ENCODE results near the gene HOXB3. TPM values are rescaled to one million over a fixed set of nuclear protein-coding genes. Genes with fewer than 3 reads are reported as not detected.

Gene HOXB3
- total RNA-seq, 8 experiments from 2014 or later, result 20.6 to 111 (median 52.1) TPM

GRCh38 chr17:48597778-48598631, 8.0 kb upstream of the HOXB3 start:
- Histone ChIP-seq H3K4me3 (peak overlapping the region; percentile 62 to 91 (median 83)), H3K27ac (peak overlapping the region; percentile 83 to 94), H3K4me1 (replicated peaks in 1 of 2) (peaks cover 42 to 65% of the 10 kb centered on the region in 2 donors)
- in situ Hi-C loops (cut with MboI; ENCODE audit: low pct_unique_long_range_greater_than_20kb in 2 of 9, low sequenced_read_pairs in 9 of 9, unreplicated experiment in 9 of 9), result loop anchor here in 2 of 9 experiments (10.0 kb wide), 1 partner anchor 263 kb away; no protein-coding TSS in a partner anchor
- peak; percentile 32 to 54 (median 45) for ATAC-seq (replicated peaks in 6 of 8)
- WGBS, 10 experiments, result 0 to 15% (median 0%) methylated on average over 1 to 14 of the region's 68 CpGs; no CpG with 5 or more reads in 1 of the 10 experiments

DNA sequence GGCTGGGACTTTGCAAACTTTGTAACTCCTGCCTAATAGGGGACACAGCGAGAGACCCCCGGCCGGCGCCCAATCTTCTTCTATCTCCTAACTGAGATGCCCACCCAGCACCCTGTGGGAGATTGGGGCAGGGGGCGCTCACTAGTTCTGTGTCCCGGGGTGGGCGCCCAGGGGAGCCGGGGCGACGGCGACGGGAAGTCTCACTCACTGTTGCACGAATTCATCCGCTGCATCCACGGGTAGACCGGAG, 7.4 kb upstream of the HOXB3 start:
- in situ Hi-C loops (cut with MboI; ENCODE audit: low pct_unique_long_range_greater_than_20kb in 2 of 9, low sequenced_read_pairs in 9 of 9, unreplicated experiment in 9 of 9), result loop anchor here in 2 of 9 experiments (10.0 kb wide), 1 partner anchor 263 kb away; no protein-coding TSS in a partner anchor
- Histone ChIP-seq H3K27ac (peak overlapping the region; percentile 83 to 94), H3K4me1 (replicated peaks in 1 of 2) (peaks cover 38 to 62% of the 10 kb centered on the region in 2 donors), H3K4me3 (peak overlapping the region; percentile 62 to 91 (median 83))
- WGBS, 10 experiments, result 0% methylated on average over 4 of the region's 16 CpGs; no CpG with 5 or more reads in 9 of the 10 experiments
- ATAC-seq (replicated peaks in 6 of 8), result peak in 1 of 8 experiments; percentile 0

- peaks cover 33 to 57% of the 10 kb centered on the region in 2 donors for H3K4me1 ChIP-seq (replicated peaks in 1 of 2)
- peak in 5 of 8 experiments; percentile 13 to 57 (median 49) for ATAC-seq (replicated peaks in 6 of 8)
- peak overlapping the region; percentile 62 to 91 (median 83) for H3K4me3 ChIP-seq
- peak overlapping the region; percentile 83 to 94 for H3K27ac ChIP-seq
- in situ Hi-C loops (cut with MboI; ENCODE audit: low pct_unique_long_range_greater_than_20kb in 2 of 9, low sequenced_read_pairs in 9 of 9, unreplicated experiment in 9 of 9), result loop anchor here in 2 of 9 experiments (10.0 kb wide), 1 partner anchor 262 kb away; no protein-coding TSS in a partner anchor
- WGBS, 10 experiments, result 0 to 70% (median 7%) methylated on average over 2 to 5 of the region's 26 CpGs; no CpG with 5 or more reads in 5 of the 10 experiments
These were observed 6.9 kb upstream of the HOXB3 start for GRCh38 chr17:48596735-48597527.

DNA sequence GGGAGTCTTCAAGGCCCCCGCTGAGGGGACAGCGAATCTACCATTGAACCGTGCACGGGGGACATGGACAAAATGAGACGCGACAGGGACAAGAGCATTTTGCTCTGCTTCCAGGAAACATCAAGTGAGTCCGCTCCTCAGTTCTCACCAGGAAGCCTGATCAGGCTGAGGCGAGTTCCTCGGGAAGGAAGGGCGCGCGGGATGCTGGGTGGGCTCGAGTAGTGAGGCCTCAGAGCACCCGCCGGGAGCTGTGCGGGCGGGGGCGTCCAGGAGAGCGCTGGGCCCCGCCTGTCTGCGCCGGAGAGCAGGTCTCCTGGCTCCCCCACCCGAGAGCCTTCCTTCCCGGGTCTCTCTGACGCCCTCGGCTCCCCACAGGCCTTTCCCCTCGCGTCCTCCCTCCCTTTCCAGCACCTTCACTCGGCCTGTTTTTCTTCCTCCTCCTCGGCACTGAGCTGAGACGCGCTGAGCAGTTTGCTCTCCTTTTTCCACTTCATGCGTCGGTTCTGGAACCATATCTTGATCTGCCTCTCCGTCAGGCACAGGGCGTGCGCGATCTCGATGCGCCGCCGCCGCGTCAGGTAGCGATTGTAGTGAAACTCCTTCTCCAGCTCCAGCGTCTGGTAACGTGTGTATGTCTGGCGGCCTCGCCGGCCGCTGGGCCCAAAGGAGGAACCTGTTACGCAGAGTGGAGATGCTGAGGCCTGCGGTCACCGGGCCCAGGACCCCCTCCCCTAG, 6.1 kb upstream of the HOXB3 start:
- ATAC-seq (replicated peaks in 6 of 8), result peak in 5 of 8 experiments; percentile 0 to 37 (median 19)
- peak overlapping the region; percentile 83 to 94 for H3K27ac ChIP-seq
- peak overlapping the region; percentile 62 to 91 (median 83) for H3K4me3 ChIP-seq
- in situ Hi-C loops (cut with MboI; ENCODE audit: low pct_unique_long_range_greater_than_20kb in 2 of 9, low sequenced_read_pairs in 9 of 9, unreplicated experiment in 9 of 9), result loop anchor here in 2 of 9 experiments (10.0 kb wide), 1 partner anchor 261 kb away; no protein-coding TSS in a partner anchor
- H3K4me1 ChIP-seq (replicated peaks in 1 of 2), result peaks cover 25 to 51% of the 10 kb centered on the region in 2 donors
- 0 to 93% (median 1%) methylated on average over 2 to 18 of the region's 54 CpGs; no CpG with 5 or more reads in 5 of the 10 experiments for WGBS, 10 experiments

- no peak for ATAC-seq (replicated peaks in 6 of 8)
- Histone ChIP-seq H3K4me3 (peak overlapping the region; percentile 62 to 91 (median 83)), H3K4me1 (replicated peaks in 1 of 2) (peaks cover 24 to 51% of the 10 kb centered on the region in 2 donors), H3K27ac (peak overlapping the region; percentile 90 to 94)
- in situ Hi-C loops (cut with MboI; ENCODE audit: low pct_unique_long_range_greater_than_20kb in 2 of 9, low sequenced_read_pairs in 9 of 9, unreplicated experiment in 9 of 9), result loop anchor here in 2 of 9 experiments (10.0 kb wide), 1 partner anchor 261 kb away; no protein-coding TSS in a partner anchor
- WGBS, 10 experiments, result 0 to 100% (median 37%) methylated on average over 1 to 10 of the region's 25 CpGs; no CpG with 5 or more reads in 1 of the 10 experiments
These were observed 5.4 kb upstream of the HOXB3 start for GRCh38 chr17:48595278-48595999.

- H3K27ac ChIP-seq, result peak overlapping the region; percentile 90 to 94
- ATAC-seq (replicated peaks in 6 of 8), result no peak
- peak overlapping the region; percentile 62 to 91 (median 83) for H3K4me3 ChIP-seq
- in situ Hi-C loops (cut with MboI; ENCODE audit: low pct_unique_long_range_greater_than_20kb in 2 of 9, low sequenced_read_pairs in 9 of 9, unreplicated experiment in 9 of 9), result loop anchor here in 2 of 9 experiments (10.0 kb wide), 1 partner anchor 260 kb away; no protein-coding TSS in a partner anchor
- H3K4me1 ChIP-seq (replicated peaks in 1 of 2), result peaks cover 18 to 52% of the 10 kb centered on the region in 2 donors
- 2 to 94% (median 70%) methylated on average over 1 to 15 of the region's 25 CpGs; no CpG with 5 or more reads in 3 of the 10 experiments for WGBS, 10 experiments
These were observed 4.7 kb upstream of the HOXB3 start for GRCh38 chr17:48594538-48595277.

DNA sequence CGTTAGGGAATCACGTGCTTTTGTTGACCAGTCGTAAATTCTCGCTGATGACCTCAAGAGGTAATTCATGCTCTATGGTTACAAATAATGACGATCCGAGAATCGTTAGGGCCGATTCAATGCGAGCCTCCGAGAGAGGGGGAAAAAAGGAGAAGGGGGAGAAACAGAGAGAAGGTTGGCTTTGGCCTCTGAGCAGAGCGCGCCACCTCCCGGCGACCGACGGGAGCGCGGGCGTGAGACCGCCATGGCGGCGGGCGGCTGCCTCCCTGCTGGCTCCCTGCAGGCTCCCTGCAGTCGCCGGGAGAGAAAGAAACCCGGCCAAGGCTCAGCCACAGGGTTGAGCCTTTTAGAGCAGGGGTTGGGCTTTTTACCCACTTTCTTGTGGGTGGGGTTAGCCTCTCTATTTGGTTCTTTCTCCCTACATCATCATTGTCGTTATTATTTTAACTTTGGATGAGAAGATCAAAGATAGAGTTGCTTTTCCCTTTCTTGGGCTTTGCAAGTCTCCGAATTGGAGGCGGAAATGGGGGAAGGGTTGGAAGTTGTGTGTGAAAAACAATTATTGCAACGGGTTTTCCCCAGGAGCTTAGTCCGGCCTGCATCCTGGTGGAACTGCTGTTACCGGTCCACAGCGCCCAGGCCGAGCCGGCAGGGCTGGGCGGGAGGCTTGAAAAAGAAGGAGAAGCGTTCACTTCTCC, 3.9 kb upstream of the HOXB3 start:
- 0 to 21% (median 3%) methylated on average over 2 to 12 of the region's 37 CpGs; no CpG with 5 or more reads in 6 of the 10 experiments for WGBS, 10 experiments
- ATAC-seq (replicated peaks in 6 of 8), result peak; percentile 38 to 61 (median 48)
- Histone ChIP-seq H3K4me3 (peak overlapping the region; percentile 62 to 91 (median 83)), H3K27ac (peak overlapping the region; percentile 90 to 94), H3K4me1 (replicated peaks in 1 of 2) (peaks cover 11 to 50% of the 10 kb centered on the region in 2 donors)
- in situ Hi-C loops (cut with MboI; ENCODE audit: low pct_unique_long_range_greater_than_20kb in 2 of 9, low sequenced_read_pairs in 9 of 9, unreplicated experiment in 9 of 9), result loop anchor here in 2 of 9 experiments (10.0 kb wide), 1 partner anchor 259 kb away; no protein-coding TSS in a partner anchor

GRCh38 chr17:48593126-48593829, 3.2 kb upstream of the HOXB3 start, which contains the start of gene HOXB5:
Gene HOXB5, minus strand, starts transcription at chr17:48593779. Its CDS starts 97 bp downstream, at chr17:48593682.
- in situ Hi-C loops (cut with MboI; ENCODE audit: low pct_unique_long_range_greater_than_20kb in 2 of 9, low sequenced_read_pairs in 9 of 9, unreplicated experiment in 9 of 9), result loop anchor here in 2 of 9 experiments (10.0 kb wide), 1 partner anchor 258 kb away; no protein-coding TSS in a partner anchor
- Histone ChIP-seq H3K27ac (peak within 1 kb of the TSS; percentile 90 to 96), H3K4me1 (replicated peaks in 1 of 2) (peaks cover 8 to 50% of the 10 kb centered on the region in 2 donors), H3K4me3 (peak within 1 kb of the TSS; percentile 62 to 91 (median 83))
- peak in 7 of 8 experiments; percentile 0 to 12 (median 7) for ATAC-seq (replicated peaks in 6 of 8)
- WGBS, 10 experiments, result 0 to 20% (median 1%) methylated on average over 1 to 26 of the region's 50 CpGs; no CpG with 5 or more reads in 2 of the 10 experiments

- WGBS, 10 experiments, result 0 to 34% (median 0%) methylated on average over 1 to 13 of the region's 14 CpGs; no CpG with 5 or more reads in 1 of the 10 experiments
- peak overlapping the region; percentile 90 to 96 for H3K27ac ChIP-seq
- H3K4me3 ChIP-seq, result peak overlapping the region; percentile 62 to 91 (median 83)
- in situ Hi-C loops (cut with MboI; ENCODE audit: low pct_unique_long_range_greater_than_20kb in 2 of 9, low sequenced_read_pairs in 9 of 9, unreplicated experiment in 9 of 9), result loop anchor here in 2 of 9 experiments (10.0 kb wide), 1 partner anchor 258 kb away; no protein-coding TSS in a partner anchor
- ATAC-seq (replicated peaks in 6 of 8), result peak in 2 of 8 experiments; percentile 4 to 25
- H3K4me1 ChIP-seq (replicated peaks in 1 of 2), result peaks cover 8 to 57% of the 10 kb centered on the region in 2 donors
These were observed 2.5 kb upstream of the HOXB3 start for GRCh38 chr17:48592577-48592976.

All from motor neuron (in vitro differentiated cells).